ENCODE data around the gene TMEM94. TPM values are rescaled to one million over a fixed set of nuclear protein-coding genes. Genes with fewer than 3 reads are reported as not detected.

TMEM94 gene
- total RNA-seq, 1 donor from 2014 or later = 43.2 TPM

- Histone ChIP-seq H3K27me3 (no peaks in the 10 kb centered on the region), H3K4me1 (peaks cover 28% of the 10 kb centered on the region), H3K9me3 (no peaks in the 10 kb centered on the region), H3K27ac (peak overlapping the region; percentile 83), H3K4me3 (peak overlapping the region; percentile 68 to 88), H3K36me3 (peaks cover 0 to 6% of the 10 kb centered on the region in 2 donors)
- no peak for TF ChIP-seq CTCF (IDR thresholded peaks at IDR 0.05)
- no peak for TF ChIP-seq POLR2A (IDR thresholded peaks at IDR 0.05)
- TF ChIP-seq POLR2AphosphoS5 (IDR thresholded peaks at IDR 0.05; ENCODE audit: insufficient read depth in 1 of 2, low read depth in 1 of 2) = no peak
- DNase-seq (ENCODE audit: extremely low spot score in 2 of 2) = no peak
- intact Hi-C loops (cut with DNase I) = loop anchor here (5.0 kb wide), 1 partner anchor 63 kb away; the partner anchor contains the start of gene MYO15B
Observed at GRCh38 chr17:75524269-75524969, 68.0 kb downstream of the TMEM94 start.

- no peak for DNase-seq (ENCODE audit: extremely low spot score in 2 of 2)
- no peaks in the 10 kb centered on the region for H3K9me3 ChIP-seq
- intact Hi-C loops (cut with DNase I) = loop anchor here (5.0 kb wide), 1 partner anchor 62 kb away; the partner anchor contains the start of gene MYO15B
- no peaks in the 10 kb centered on the region for H3K27me3 ChIP-seq
- peaks cover 28% of the 10 kb centered on the region for H3K4me1 ChIP-seq
- no peaks in the 10 kb centered on the region for H3K36me3 ChIP-seq
- H3K4me3 ChIP-seq = peak within 1 kb of the TSS; percentile 68 to 88
- peak within 1 kb of the TSS; percentile 83 for H3K27ac ChIP-seq
- TF ChIP-seq POLR2AphosphoS5 (IDR thresholded peaks at IDR 0.05; ENCODE audit: insufficient read depth in 1 of 2, low read depth in 1 of 2) (peak in 1 of 2 donors; percentile 58), POLR2A (IDR thresholded peaks at IDR 0.05) (peak in 1 of 2 donors; percentile 34), CTCF (IDR thresholded peaks at IDR 0.05) (peak in 1 of 3 experiments; percentile 29)
Observed at GRCh38 chr17:75524970-75525805, 68.8 kb downstream of the TMEM94 start, which contains the start of gene LLGL2. Gene LLGL2, plus strand, starts transcription at chr17:75525697. Its CDS starts 17,730 bp downstream, at chr17:75543427.

- H3K27ac ChIP-seq = peak overlapping the region; percentile 51
- TF ChIP-seq CTCF (IDR thresholded peaks at IDR 0.05) = no peak
- no peak for TF ChIP-seq POLR2AphosphoS5 (IDR thresholded peaks at IDR 0.05; ENCODE audit: insufficient read depth in 1 of 2, low read depth in 1 of 2)
- no peak for TF ChIP-seq POLR2A (IDR thresholded peaks at IDR 0.05)
- intact Hi-C loops (cut with DNase I) = no loop called here
- peak overlapping the region; percentile 68 to 88 for H3K4me3 ChIP-seq
- H3K4me1 ChIP-seq = peaks cover 28% of the 10 kb centered on the region
- no peaks in the 10 kb centered on the region for H3K36me3 ChIP-seq
- H3K9me3 ChIP-seq = no peaks in the 10 kb centered on the region
- DNase-seq (ENCODE audit: extremely low spot score in 2 of 2) = no peak
- H3K27me3 ChIP-seq = no peaks in the 10 kb centered on the region
Observed at GRCh38 chr17:75525806-75526554, 69.5 kb downstream of the TMEM94 start.

GRCh38 chr17:75526555-75527270 lies 70.3 kb downstream of the TMEM94 start:
- Histone ChIP-seq H3K4me3 (peak overlapping the region; percentile 68 to 88), H3K27ac (no peak overlapping the region), H3K27me3 (no peaks in the 10 kb centered on the region), H3K36me3 (no peaks in the 10 kb centered on the region), H3K4me1 (peaks cover 28% of the 10 kb centered on the region), H3K9me3 (no peaks in the 10 kb centered on the region)
- intact Hi-C loops (cut with DNase I) = no loop called here
- no peak for TF ChIP-seq CTCF (IDR thresholded peaks at IDR 0.05)
- TF ChIP-seq POLR2A (IDR thresholded peaks at IDR 0.05) = no peak
- TF ChIP-seq POLR2AphosphoS5 (IDR thresholded peaks at IDR 0.05; ENCODE audit: insufficient read depth in 1 of 2, low read depth in 1 of 2) = no peak
- no peak for DNase-seq (ENCODE audit: extremely low spot score in 2 of 2)

Measured in vagina (tissue), 2 donors.